HCT116 (cell line): ENCODE data around the gene ATL2. TPM values are rescaled to one million over a fixed set of nuclear protein-coding genes. Genes with fewer than 3 reads are reported as not detected.

Experiments
- ATAC-seq: fragments of 200-7000 bp; cut with Tn5 transposase; 2 replicates; pipeline ENCODE4 v1.9.1; 2020; ENCODE audit warnings: mild to moderate bottlenecking, moderate library complexity
- BruUV-seq: library from RNA; stranded (reverse); fragments of 400-500 nt; replicated peaks from 2 replicates; lab custom pipeline; 2021; lab: Mats Ljungman, UMichigan
- CTCF ChIA-PET: fragments of 300-600 bp; sonication (Branson Sonifier 250); formaldehyde crosslinking; loops from one replicate; lab custom pipeline; 2021; ENCODE audit warnings: antibody characterized with exemption; lab: Charles Lee
- POLR2A ChIA-PET: fragments of 300-600, 350-600 bp; sonication (Branson Sonifier 250); formaldehyde crosslinking; loops from one replicate; lab custom pipeline; 2021; ENCODE audit warnings: antibody characterized with exemption; lab: Charles Lee
- RAD21 ChIA-PET, 2 experiments: fragments of 300-600 bp; sonication (Branson Sonifier 250); formaldehyde crosslinking; loops; one replicate each; lab custom pipeline; 2023; ENCODE audit warnings: low total read pairs in 2 of 2; ENCODE audit not compliant: uncharacterized antibody in 2 of 2, unreplicated experiment in 2 of 2, low non-redundant PET in 1 of 2; lab: Charles Lee
- DNase-seq: peaks from one replicate; pipeline ENCODE4 v3.0.0-alpha.2; 2010; ENCODE audit warnings: low read depth, low spot score
- H2AFZ ChIP-seq: fragments of 200-600 bp; shearing (Covaris generic), sonication (generic); 2 replicates; pipeline ENCODE4 v1.6.1; 2017; ENCODE audit warnings: low read depth, mixed run types, mixed read lengths, antibody characterized with exemption, low read length; ENCODE audit not compliant: poor library complexity, severe bottlenecking
- H3K27ac ChIP-seq: 2 replicates; pipeline ENCODE4 v1.5.1; 2012; ENCODE audit warnings: low read depth, low read length
- H3K27me3 ChIP-seq: fragments of 200-600 bp; sonication (generic); 2 replicates; pipeline ENCODE4 v1.6.1; 2016; ENCODE audit warnings: mixed run types, low read length, mixed read lengths; ENCODE audit not compliant: insufficient read depth
- H3K36me3 ChIP-seq, 2 experiments: fragments of 200-500 bp in 1 of 2; fragments of 200-600 bp in 1 of 2; sonication (Bioruptor generic) in 1 of 2; sonication (generic) in 1 of 2; 2 replicates each; pipeline versions ENCODE4 v1.5.1 to v1.6.1; 2014 to 2016; ENCODE audit warnings: low read length in 2 of 2, inconsistent platforms in 1 of 2, mixed read lengths in 1 of 2, mixed run types in 1 of 2; ENCODE audit not compliant: insufficient read depth in 2 of 2, control insufficient read depth in 1 of 2
- H3K4me1 ChIP-seq, 2 experiments: fragments of 200-600 bp in 1 of 2; sonication (generic) in 1 of 2; 2 replicates each; pipeline versions ENCODE4 v1.5.1 to v1.6.1; 2012 to 2017; ENCODE audit warnings: low read length in 2 of 2, inconsistent platforms in 1 of 2, mild to moderate bottlenecking in 1 of 2, mixed read lengths in 1 of 2, mixed run types in 1 of 2, moderate library complexity in 1 of 2; ENCODE audit not compliant: insufficient read depth in 2 of 2, control insufficient read depth in 1 of 2
- H3K4me2 ChIP-seq: fragments of 200-600 bp; sonication (generic); 2 replicates; pipeline ENCODE4 v1.6.1; 2017; ENCODE audit warnings: mixed run types, low read length, mixed read lengths
- H3K4me3 ChIP-seq, 2 experiments: fragments of 200-600 bp in 1 of 2; sonication (generic) in 1 of 2; replicated peaks in 1 of 2; 2 replicates each; pipeline ENCODE4 v1.5.1; 2011 to 2016; ENCODE audit warnings: low read length in 2 of 2, control low read depth in 1 of 2, low read depth in 1 of 2, mild to moderate bottlenecking in 1 of 2, mixed read lengths in 1 of 2, mixed run types in 1 of 2
- H3K79me2 ChIP-seq: fragments of 200-600 bp; sonication (generic); 2 replicates; pipeline ENCODE4 v1.6.1; 2017; ENCODE audit warnings: mild to moderate bottlenecking, mixed run types, low read length, moderate library complexity, mixed read lengths; ENCODE audit not compliant: insufficient read depth
- H3K9ac ChIP-seq: fragments of 200-600 bp; sonication (generic); 2 replicates; pipeline ENCODE4 v1.6.1; 2016; ENCODE audit warnings: low read length, mixed read lengths
- H3K9me2 ChIP-seq: fragments of 200-600 bp; sonication (generic), shearing (Covaris generic); 2 replicates; pipeline ENCODE4 v1.6.1; 2017; ENCODE audit warnings: mixed run types, mild to moderate bottlenecking, moderate library complexity; ENCODE audit not compliant: insufficient read depth
- H3K9me3 ChIP-seq, 2 experiments: fragments of 200-500 bp in 1 of 2; fragments of 200-600 bp in 1 of 2; sonication (Bioruptor generic) in 1 of 2; sonication (generic) in 1 of 2; 2 replicates each; pipeline ENCODE4 v1.6.1; 2014 to 2017; ENCODE audit warnings: low read length in 2 of 2, mixed read lengths in 2 of 2, inconsistent platforms in 1 of 2, low read depth in 1 of 2, mild to moderate bottlenecking in 1 of 2, mixed run types in 1 of 2, moderate library complexity in 1 of 2; ENCODE audit not compliant: control insufficient read depth in 1 of 2, insufficient read depth in 1 of 2
- H4K20me1 ChIP-seq: fragments of 200-600 bp; sonication (generic), shearing (Covaris generic); 2 replicates; pipeline ENCODE4 v1.6.1; 2017; ENCODE audit warnings: mixed run types, mild to moderate bottlenecking, moderate library complexity; ENCODE audit not compliant: insufficient read depth
- CBX3 ChIP-seq: IDR thresholded peaks from 2 replicates; pipeline ENCODE4 v1.6.1; 2012; ENCODE audit warnings: low read depth
- CEBPB ChIP-seq: IDR thresholded peaks from 2 replicates; pipeline ENCODE4 v1.6.1; 2012; ENCODE audit warnings: low read depth
- EGR1 ChIP-seq: IDR thresholded peaks from 2 replicates; pipeline ENCODE4 v1.6.1; 2012; ENCODE audit warnings: low read depth
- ELF1 ChIP-seq: IDR thresholded peaks from 2 replicates; pipeline ENCODE4 v1.6.1; 2012; ENCODE audit warnings: low read depth, borderline replicate concordance
- EZH2phosphoT487 ChIP-seq: fragments of 200-600 bp; IDR thresholded peaks from 2 replicates; pipeline ENCODE4 v1.6.1; 2018; ENCODE audit warnings: antibody characterized with exemption, borderline replicate concordance
- JUND ChIP-seq: IDR thresholded peaks from 2 replicates; pipeline ENCODE4 v1.6.1; 2012
- POLR2A ChIP-seq: IDR thresholded peaks from 2 replicates; pipeline ENCODE4 v1.7.0; 2011; ENCODE audit warnings: borderline replicate concordance; ENCODE audit not compliant: insufficient read depth, insufficient read length; ENCODE audit errors: extremely low read depth
- REST ChIP-seq: IDR thresholded peaks from 2 replicates; pipeline ENCODE4 v1.6.1; 2012; ENCODE audit warnings: low read depth
- SIN3A ChIP-seq: IDR thresholded peaks from 2 replicates; pipeline ENCODE4 v1.6.1; 2012; ENCODE audit warnings: low read depth
- SP1 ChIP-seq: IDR thresholded peaks from 2 replicates; pipeline ENCODE4 v1.6.1; 2012; ENCODE audit warnings: low read depth
- SRF ChIP-seq: IDR thresholded peaks from 2 replicates; pipeline ENCODE4 v1.6.1; 2012; ENCODE audit warnings: low read depth
- TCF7L2 ChIP-seq: IDR thresholded peaks from 2 replicates; pipeline ENCODE4 v1.7.0; 2011; ENCODE audit warnings: borderline replicate concordance, inconsistent platforms; ENCODE audit not compliant: insufficient read depth, insufficient read length; ENCODE audit errors: extremely low read depth
- YY1 ChIP-seq: IDR thresholded peaks from 2 replicates; pipeline ENCODE4 v1.6.1; 2011; ENCODE audit warnings: low read length, low read depth, moderate library complexity, mild to moderate bottlenecking; ENCODE audit not compliant: insufficient replicate concordance; ENCODE audit errors: extremely low read depth
- ZBTB33 ChIP-seq: IDR thresholded peaks from 2 replicates; pipeline ENCODE4 v1.6.1; 2011; ENCODE audit warnings: mild to moderate bottlenecking, low read length, moderate library complexity; ENCODE audit not compliant: insufficient replicate concordance; ENCODE audit errors: extremely low read depth
- ZFX ChIP-seq: fragments of 450-650 bp; IDR thresholded peaks from 2 replicates; pipeline ENCODE4 v1.6.1; 2017
- intact Hi-C: fragments of 100-400 bp; cut with micrococcal nuclease; formaldehyde crosslinking; loops from 2 replicates; pipeline ENCODE4 v1.10.0; 2022
- total RNA-seq: library from RNA; stranded (reverse); gene quantifications from one replicate; pipeline ENCODE4 v1.2.1, GENCODE V29; 2021; ENCODE audit not compliant: unreplicated experiment

Gene ATL2
- total RNA-seq, 1 experiment from 2014 or later, result 80.7 TPM

GRCh38 chr2:38290332-38290731, 86.7 kb downstream of the ATL2 start:
- CTCF ChIA-PET, result no interaction called here
- no peak for DNase-seq
- RAD21 ChIA-PET, result no interaction called here
- POLR2A ChIA-PET, result no interaction called here
- Histone ChIP-seq H3K79me2 (no peaks in the 10 kb centered on the region), H3K4me3 (no peak overlapping the region), H3K36me3 (no peaks in the 10 kb centered on the region; a peak in 1 of 4 replicates), H3K27ac (no peak overlapping the region), H3K9me3 (no peaks in the 10 kb centered on the region), H2AFZ (no peak overlapping the region), H3K9me2 (no peaks in the 10 kb centered on the region), H4K20me1 (no peaks in the 10 kb centered on the region), H3K9ac (no peak overlapping the region), H3K4me1 (no peaks in the 10 kb centered on the region), H3K27me3 (no peaks in the 10 kb centered on the region), H3K4me2 (no peak overlapping the region)
- TF ChIP-seq SRF (no peak), SIN3A (no peak), ELF1 (no peak), POLR2A (no peak), EZH2phosphoT487 (no peak), CBX3 (no peak)
- no peak for ATAC-seq
- intact Hi-C loops, result no loop called here
- BruUV-seq, result no TSS peak

- Histone ChIP-seq H4K20me1 (no peaks in the 10 kb centered on the region), H3K4me1 (no peaks in the 10 kb centered on the region; a peak in 1 of 4 replicates), H2AFZ (no peak overlapping the region), H3K36me3 (no peaks in the 10 kb centered on the region), H3K4me3 (no peak overlapping the region), H3K4me2 (no peak overlapping the region), H3K9me3 (no peaks in the 10 kb centered on the region), H3K9me2 (no peaks in the 10 kb centered on the region), H3K79me2 (no peaks in the 10 kb centered on the region), H3K27me3 (no peaks in the 10 kb centered on the region), H3K27ac (no peak overlapping the region), H3K9ac (no peak overlapping the region)
- intact Hi-C loops, result no loop called here
- RAD21 ChIA-PET, result no interaction called here
- DNase-seq (no peak), ATAC-seq (no peak)
- POLR2A ChIA-PET, result no interaction called here
- BruUV-seq, result no TSS peak
- CTCF ChIA-PET, result no interaction called here
- TF ChIP-seq SIN3A (no peak), ZBTB33 (no peak), EZH2phosphoT487 (no peak), ZFX (no peak), TCF7L2 (no peak), EGR1 (no peak), CEBPB (no peak), YY1 (no peak), SP1 (no peak), SRF (no peak), JUND (no peak), REST (no peak)
These were observed 92.1 kb downstream of the ATL2 start for GRCh38 chr2:38284971-38285370.
